Mucosa of gallbladder (tissue), 1 donor: Measurements from ENCODE around the gene TMEM129. TPM values are rescaled to one million over a fixed set of nuclear protein-coding genes. Genes with fewer than 3 reads are reported as not detected.

ENCODE experiments used
- DNase-seq: peaks from one replicate; pipeline ENCODE4 v3.0.0-alpha.2; 2020; ENCODE audit warnings: low spot score
- total RNA-seq: library from RNA; stranded (reverse); gene quantifications from one replicate; pipeline ENCODE4 v1.2.1, GENCODE V29; 2021
- donor health status: DM: no; HTN: no; CAD: no.

The TMEM129 gene
- total RNA-seq, 1 donor from 2014 or later = 60.5 TPM

GRCh38 chr4:1758306-1759121 is 37.4 kb upstream of the TMEM129 start:
- no peak for DNase-seq

- no peak for DNase-seq
Measured at GRCh38 chr4:1757836-1758235, 36.7 kb upstream of the TMEM129 start.

- no peak for DNase-seq
Measured at GRCh38 chr4:1756893-1757779, 36.0 kb upstream of the TMEM129 start.

- DNase-seq = no peak
Measured at GRCh38 chr4:1756079-1756478, 35.0 kb upstream of the TMEM129 start.

GRCh38 chr4:1755297-1755696 is 34.2 kb upstream of the TMEM129 start:
- DNase-seq = no peak

GRCh38 chr4:1754336-1754735 is 33.2 kb upstream of the TMEM129 start:
- DNase-seq = no peak

GRCh38 chr4:1753697-1754311 is 32.7 kb upstream of the TMEM129 start:
- DNase-seq = no peak

GRCh38 chr4:1753294-1753696 is 32.2 kb upstream of the TMEM129 start:
- no peak for DNase-seq

- no peak for DNase-seq
Measured at GRCh38 chr4:1752284-1753041, 31.3 kb upstream of the TMEM129 start.

- no peak for DNase-seq
Measured at GRCh38 chr4:1751919-1752283, 30.8 kb upstream of the TMEM129 start.

- no peak for DNase-seq
Measured at GRCh38 chr4:1751155-1751918, 30.2 kb upstream of the TMEM129 start.

- DNase-seq = no peak
Measured at GRCh38 chr4:1750381-1751154, 29.4 kb upstream of the TMEM129 start.

GRCh38 chr4:1749826-1750225 is 28.7 kb upstream of the TMEM129 start:
- DNase-seq = no peak

- no peak for DNase-seq
Measured at GRCh38 chr4:1749370-1749769, 28.2 kb upstream of the TMEM129 start.

- DNase-seq = peak; percentile 61
Measured at GRCh38 chr4:1748465-1748995, 27.4 kb upstream of the TMEM129 start.

- DNase-seq = no peak
Measured at GRCh38 chr4:1747603-1747967, 26.5 kb upstream of the TMEM129 start.

- DNase-seq = no peak
Measured at GRCh38 chr4:1746919-1747602, 25.9 kb upstream of the TMEM129 start.

GRCh38 chr4:1746265-1746691 is 25.2 kb upstream of the TMEM129 start:
- peak; percentile 52 for DNase-seq

- DNase-seq = no peak
Measured at GRCh38 chr4:1745697-1746096, 24.6 kb upstream of the TMEM129 start.
